IPS-20b (cell line): ENCODE measurements around the gene CERS5.
A peak's percentile ranks its signal among the peaks of the same experiment; 100 is the strongest.

Experiments
- H3K27ac ChIP-seq: one replicate; pipeline ENCODE4 v1.5.1; 2013; ENCODE audit warnings: low read length
- H3K27me3 ChIP-seq: 2 replicates; pipeline ENCODE4 v1.6.1; 2013; ENCODE audit warnings: mild to moderate bottlenecking, low read length, inconsistent platforms; ENCODE audit not compliant: insufficient read depth
- H3K36me3 ChIP-seq: 2 replicates; pipeline ENCODE4 v1.6.1; 2013; ENCODE audit warnings: low read depth, mild to moderate bottlenecking, inconsistent platforms, low read length, moderate library complexity; ENCODE audit not compliant: insufficient read depth
- H3K4me1 ChIP-seq: 2 replicates; pipeline ENCODE4 v1.6.1; 2013; ENCODE audit warnings: mild to moderate bottlenecking, control low read depth, inconsistent platforms, low read length, moderate library complexity; ENCODE audit not compliant: insufficient read depth
- H3K4me3 ChIP-seq: 2 replicates; pipeline ENCODE4 v1.5.1; 2013; ENCODE audit warnings: mild to moderate bottlenecking, low read length, inconsistent platforms
- H3K9ac ChIP-seq: 2 replicates; pipeline ENCODE4 v1.6.1; 2013; ENCODE audit warnings: low read depth, mild to moderate bottlenecking, inconsistent platforms, low read length, moderate library complexity
- H3K9me3 ChIP-seq: 2 replicates; pipeline ENCODE4 v1.6.1; 2013; ENCODE audit warnings: mild to moderate bottlenecking, low read depth, low read length, inconsistent platforms; ENCODE audit not compliant: insufficient read depth

The CERS5 gene

GRCh38 chr12:50167049-50167828 is at the start of gene CERS5:
TSS of gene CERS5 (minus strand) at chr12:50167369. CDS start at chr12:50167297, 72 bp downstream.
- Histone ChIP-seq H3K9ac (peak within 1 kb of the TSS; percentile 99), H3K36me3 (no peaks in the 10 kb centered on the region), H3K4me1 (peaks cover 4% of the 10 kb centered on the region), H3K27ac (peak within 1 kb of the TSS; percentile 54), H3K9me3 (peaks cover 7% of the 10 kb centered on the region), H3K4me3 (peak within 1 kb of the TSS; percentile 100), H3K27me3 (no peaks in the 10 kb centered on the region)

GRCh38 chr12:50215033-50215432 is 47.9 kb upstream of the CERS5 start:
- Histone ChIP-seq H3K27ac (no peak overlapping the region), H3K4me1 (no peaks in the 10 kb centered on the region), H3K9ac (no peak overlapping the region), H3K9me3 (no peaks in the 10 kb centered on the region), H3K27me3 (no peaks in the 10 kb centered on the region), H3K4me3 (no peak overlapping the region), H3K36me3 (no peaks in the 10 kb centered on the region; the same call in 1 of the 2 replicates)

- no peaks in the 10 kb centered on the region; the same call in 1 of the 2 replicates for H3K36me3 ChIP-seq
- no peak overlapping the region for H3K4me3 ChIP-seq
- H3K27ac ChIP-seq, result no peak overlapping the region
- H3K4me1 ChIP-seq, result no peaks in the 10 kb centered on the region
- no peak overlapping the region for H3K9ac ChIP-seq
- no peaks in the 10 kb centered on the region for H3K9me3 ChIP-seq
- H3K27me3 ChIP-seq, result no peaks in the 10 kb centered on the region
Observed at GRCh38 chr12:50214018-50214417, 46.8 kb upstream of the CERS5 start.

- no peak overlapping the region for H3K9ac ChIP-seq
- H3K36me3 ChIP-seq, result no peaks in the 10 kb centered on the region; the same call in 1 of the 2 replicates
- no peaks in the 10 kb centered on the region for H3K27me3 ChIP-seq
- H3K27ac ChIP-seq, result no peak overlapping the region
- H3K4me1 ChIP-seq, result no peaks in the 10 kb centered on the region
- no peak overlapping the region for H3K4me3 ChIP-seq
- no peaks in the 10 kb centered on the region for H3K9me3 ChIP-seq
Observed at GRCh38 chr12:50213439-50213838, 46.3 kb upstream of the CERS5 start.

GRCh38 chr12:50212071-50212467 is 44.9 kb upstream of the CERS5 start:
- Histone ChIP-seq H3K4me3 (no peak overlapping the region), H3K36me3 (no peaks in the 10 kb centered on the region), H3K4me1 (no peaks in the 10 kb centered on the region), H3K27ac (no peak overlapping the region), H3K9ac (no peak overlapping the region), H3K27me3 (no peaks in the 10 kb centered on the region), H3K9me3 (no peaks in the 10 kb centered on the region)

GRCh38 chr12:50211392-50212070 is 44.4 kb upstream of the CERS5 start:
- Histone ChIP-seq H3K4me3 (no peak overlapping the region), H3K9ac (no peak overlapping the region), H3K4me1 (no peaks in the 10 kb centered on the region), H3K27ac (no peak overlapping the region), H3K36me3 (no peaks in the 10 kb centered on the region), H3K9me3 (no peaks in the 10 kb centered on the region), H3K27me3 (no peaks in the 10 kb centered on the region)

- Histone ChIP-seq H3K27ac (no peak overlapping the region), H3K36me3 (peaks cover 33% of the 10 kb centered on the region), H3K9ac (no peak overlapping the region), H3K27me3 (no peaks in the 10 kb centered on the region), H3K9me3 (no peaks in the 10 kb centered on the region), H3K4me1 (peaks cover 4% of the 10 kb centered on the region; the same call in 1 of the 2 replicates), H3K4me3 (no peak overlapping the region)
Observed at GRCh38 chr12:50207424-50207823, 40.3 kb upstream of the CERS5 start.

GRCh38 chr12:50205648-50206047 is 38.5 kb upstream of the CERS5 start:
- peaks cover 7% of the 10 kb centered on the region; the same call in 1 of the 2 replicates for H3K4me1 ChIP-seq
- no peak overlapping the region for H3K9ac ChIP-seq
- no peak overlapping the region for H3K4me3 ChIP-seq
- peaks cover 48% of the 10 kb centered on the region for H3K36me3 ChIP-seq
- no peak overlapping the region for H3K27ac ChIP-seq
- no peaks in the 10 kb centered on the region for H3K9me3 ChIP-seq
- H3K27me3 ChIP-seq, result no peaks in the 10 kb centered on the region

- Histone ChIP-seq H3K27ac (no peak overlapping the region), H3K27me3 (no peaks in the 10 kb centered on the region), H3K9me3 (no peaks in the 10 kb centered on the region), H3K36me3 (peaks cover 60% of the 10 kb centered on the region), H3K4me3 (no peak overlapping the region), H3K9ac (no peak overlapping the region), H3K4me1 (peaks cover 7% of the 10 kb centered on the region; the same call in 1 of the 2 replicates)
Observed at GRCh38 chr12:50203691-50204090, 36.5 kb upstream of the CERS5 start.

GRCh38 chr12:50201987-50202521 is 34.9 kb upstream of the CERS5 start:
- peak overlapping the region; percentile 57 for H3K27ac ChIP-seq
- H3K4me1 ChIP-seq, result peaks cover 7% of the 10 kb centered on the region; the same call in 1 of the 2 replicates
- H3K9ac ChIP-seq, result peak overlapping the region; percentile 20
- H3K4me3 ChIP-seq, result peak overlapping the region; percentile 41; the same call in 1 of the 2 replicates
- H3K27me3 ChIP-seq, result no peaks in the 10 kb centered on the region
- H3K36me3 ChIP-seq, result peaks cover 73% of the 10 kb centered on the region
- no peaks in the 10 kb centered on the region for H3K9me3 ChIP-seq

GRCh38 chr12:50200552-50201273 is 33.5 kb upstream of the CERS5 start:
- Histone ChIP-seq H3K36me3 (peaks cover 83% of the 10 kb centered on the region), H3K9ac (no peak overlapping the region), H3K9me3 (no peaks in the 10 kb centered on the region), H3K27me3 (no peaks in the 10 kb centered on the region), H3K4me3 (no peak overlapping the region), H3K4me1 (peaks cover 7% of the 10 kb centered on the region; the same call in 1 of the 2 replicates), H3K27ac (no peak overlapping the region)
